Fibroblast of the aortic adventitia (primary cell): ENCODE data around the gene ASCL3. TPM values are rescaled to one million over a fixed set of nuclear protein-coding genes. Genes with fewer than 3 reads are reported as not detected.
"Not testable (repeated sequence)": the region's sequence is repeated elsewhere in the genome, so short reads cannot be mapped to it uniquely, and the experiment has no call there.

Experiments used
- DNase-seq: peaks from one replicate; pipeline ENCODE4 v3.0.0-alpha.2; 2010; ENCODE audit warnings: low read depth
- H3K4me3 ChIP-seq: 2 replicates; pipeline ENCODE4 v1.5.1; 2011; ENCODE audit warnings: low read depth, mild to moderate bottlenecking, control low read depth, low read length, moderate library complexity
- CTCF ChIP-seq: IDR thresholded peaks from 2 replicates; pipeline ENCODE4 v1.5.1; 2011; ENCODE audit warnings: mild to moderate bottlenecking, low read length, control low read depth, inconsistent platforms; ENCODE audit not compliant: insufficient read depth
- total RNA-seq: library from RNA; depleted of rRNA; stranded (reverse); fragments of >200 nt; gene quantifications from 2 replicates; pipeline ENCODE4 v1.2.3, GENCODE V29; 2012; ENCODE audit warnings: low replicate concordance

The ASCL3 gene
- total RNA-seq, 1 donor: not detected

DNA sequence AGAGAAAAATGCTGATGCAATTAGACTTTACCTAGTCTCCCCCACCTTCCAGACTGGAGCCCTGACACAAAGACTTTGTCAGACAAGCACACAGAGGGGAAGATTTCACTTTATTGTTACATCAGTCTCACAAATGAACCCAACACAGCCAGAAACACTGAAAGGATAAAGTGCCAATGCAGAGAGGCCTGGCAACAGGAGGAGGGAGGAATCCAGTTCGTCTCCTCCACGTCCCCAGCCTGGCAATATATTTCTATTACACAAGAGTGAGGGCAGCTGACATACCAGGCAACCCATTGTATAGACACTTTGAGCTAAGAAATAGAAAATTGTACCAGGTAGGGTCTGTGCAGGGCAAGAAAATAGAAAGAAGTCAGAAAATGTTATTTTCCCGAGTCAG lies 37.7 kb upstream of the ASCL3 start:
- TF ChIP-seq CTCF: no peak
- no peak for DNase-seq
- no peak overlapping the region for H3K4me3 ChIP-seq

DNA sequence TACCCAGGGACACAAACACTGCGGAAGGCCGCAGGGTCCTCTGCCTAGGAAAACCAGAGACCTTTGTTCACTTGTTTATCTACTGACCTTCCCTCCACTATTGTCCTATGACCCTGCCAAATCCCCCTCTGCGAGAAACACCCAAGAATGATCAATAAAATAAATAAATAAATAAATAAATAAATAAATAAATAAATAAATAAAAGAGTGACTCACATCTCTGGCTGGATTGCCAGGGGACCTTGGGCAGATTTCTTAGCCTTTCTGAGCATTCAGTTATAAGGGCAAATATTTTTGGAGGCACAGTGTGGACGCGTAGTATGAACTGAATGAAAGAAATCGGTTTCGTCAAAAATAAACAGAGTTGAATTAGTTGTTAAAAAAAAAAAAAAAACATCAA lies 36.5 kb upstream of the ASCL3 start:
- H3K4me3 ChIP-seq, DNase-seq: not testable (repeated sequence)

DNA sequence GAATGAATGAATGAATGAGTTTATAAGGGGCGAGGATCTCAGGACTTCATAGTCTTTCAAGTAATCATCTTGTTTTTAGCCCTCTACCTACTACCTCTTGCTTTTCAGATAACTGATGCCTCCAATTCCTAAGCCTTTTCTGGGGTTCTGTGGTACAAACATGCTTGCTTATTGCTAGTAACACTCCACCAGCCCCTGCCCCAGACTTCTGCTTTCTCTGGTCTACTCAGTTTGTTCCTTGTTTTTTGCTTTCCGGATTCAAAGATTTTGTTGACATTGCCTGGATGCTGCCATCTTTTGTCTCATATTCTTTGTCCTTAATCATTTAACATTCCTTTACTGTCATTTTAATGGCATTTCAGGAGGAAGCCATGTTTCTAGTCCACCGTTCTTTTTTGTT lies 30.3 kb upstream of the ASCL3 start:
- DNase-seq: no peak
- TF ChIP-seq CTCF: no peak
- no peak overlapping the region for H3K4me3 ChIP-seq

- TF ChIP-seq CTCF: no peak
- H3K4me3 ChIP-seq: no peak overlapping the region
- DNase-seq: no peak
These were observed 29.1 kb upstream of the ASCL3 start for GRCh38 chr11:8971924-8972316.

DNA sequence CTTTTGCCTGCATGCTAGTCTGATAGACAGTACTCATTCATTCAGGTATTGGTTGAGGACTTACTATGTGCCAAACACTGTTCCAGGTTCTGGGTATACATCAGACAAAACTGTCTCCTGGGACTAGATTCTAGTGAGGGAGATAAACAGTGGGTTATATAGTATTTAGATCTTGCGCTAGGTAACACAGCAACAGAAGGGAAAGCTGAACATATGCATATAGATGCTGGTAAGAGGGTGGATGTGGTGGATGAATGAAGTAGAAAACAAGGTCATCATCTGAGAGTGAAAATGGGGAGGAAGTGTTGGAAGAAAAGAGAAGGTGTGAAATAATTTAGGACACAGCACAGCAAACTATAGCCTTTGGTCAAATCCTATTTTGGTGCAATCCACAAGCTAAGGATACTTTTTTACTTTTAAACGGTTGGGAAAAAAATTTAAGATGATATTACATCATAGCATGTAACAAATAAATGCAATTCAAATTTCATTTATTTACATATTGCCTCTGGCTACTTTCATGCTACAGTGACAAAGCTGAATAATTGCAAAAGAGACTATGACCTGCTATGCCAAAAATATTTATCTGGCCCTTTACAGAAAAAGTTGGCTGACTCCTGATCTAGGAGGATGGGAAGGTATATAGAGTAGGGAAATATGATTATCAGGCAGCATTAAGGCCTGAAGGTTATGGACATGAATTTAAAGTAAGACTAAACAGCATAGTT lies 28.5 kb upstream of the ASCL3 start:
- no peak for DNase-seq

GRCh38 chr11:8967184-8967583 lies 24.4 kb upstream of the ASCL3 start:
- no peak for DNase-seq
- no peak for TF ChIP-seq CTCF
- H3K4me3 ChIP-seq: no peak overlapping the region

More for the DNA sequence above, 28.5 kb upstream of the ASCL3 start:
- no peak overlapping the region for H3K4me3 ChIP-seq
- TF ChIP-seq CTCF: no peak

- peak; percentile 76 for DNase-seq
- TF ChIP-seq CTCF: no peak
- peak within 1 kb of the TSS; percentile 91 for H3K4me3 ChIP-seq
These were observed 21.8 kb upstream of the ASCL3 start, which contains the start of gene TMEM9B for GRCh38 chr11:8964324-8965320. Gene TMEM9B, minus strand, starts transcription at chr11:8964442. Its CDS starts 129 bp downstream, at chr11:8964313.
